G401 (cell line): ENCODE data around the gene FIZ1. TPM values are rescaled to one million over a fixed set of nuclear protein-coding genes. Genes with fewer than 3 reads are reported as not detected.
A peak's percentile ranks its signal among the peaks of the same experiment; 100 is the strongest.
"Not testable (repeated sequence)": the region's sequence is repeated elsewhere in the genome, so short reads cannot be mapped to it uniquely, and the experiment has no call there.

ENCODE experiments used
- DNase-seq: peaks from one replicate; pipeline ENCODE4 v3.0.0-alpha.2; 2015; ENCODE audit warnings: low spot score
- in situ Hi-C: cut with HindIII; loops from 2 replicates; pipeline ENCODE4 v1.10.0; 2016; ENCODE audit warnings: low sequenced_read_pairs, mixed read lengths
- total RNA-seq: library from RNA; depleted of rRNA; stranded (reverse); fragments of >200 nt; shearing (Covaris generic); gene quantifications from 2 replicates; pipeline ENCODE4 v1.2.3, GENCODE V29; 2014

Gene FIZ1
- total RNA-seq, 1 experiment from 2014 or later = 7.7 TPM

DNA sequence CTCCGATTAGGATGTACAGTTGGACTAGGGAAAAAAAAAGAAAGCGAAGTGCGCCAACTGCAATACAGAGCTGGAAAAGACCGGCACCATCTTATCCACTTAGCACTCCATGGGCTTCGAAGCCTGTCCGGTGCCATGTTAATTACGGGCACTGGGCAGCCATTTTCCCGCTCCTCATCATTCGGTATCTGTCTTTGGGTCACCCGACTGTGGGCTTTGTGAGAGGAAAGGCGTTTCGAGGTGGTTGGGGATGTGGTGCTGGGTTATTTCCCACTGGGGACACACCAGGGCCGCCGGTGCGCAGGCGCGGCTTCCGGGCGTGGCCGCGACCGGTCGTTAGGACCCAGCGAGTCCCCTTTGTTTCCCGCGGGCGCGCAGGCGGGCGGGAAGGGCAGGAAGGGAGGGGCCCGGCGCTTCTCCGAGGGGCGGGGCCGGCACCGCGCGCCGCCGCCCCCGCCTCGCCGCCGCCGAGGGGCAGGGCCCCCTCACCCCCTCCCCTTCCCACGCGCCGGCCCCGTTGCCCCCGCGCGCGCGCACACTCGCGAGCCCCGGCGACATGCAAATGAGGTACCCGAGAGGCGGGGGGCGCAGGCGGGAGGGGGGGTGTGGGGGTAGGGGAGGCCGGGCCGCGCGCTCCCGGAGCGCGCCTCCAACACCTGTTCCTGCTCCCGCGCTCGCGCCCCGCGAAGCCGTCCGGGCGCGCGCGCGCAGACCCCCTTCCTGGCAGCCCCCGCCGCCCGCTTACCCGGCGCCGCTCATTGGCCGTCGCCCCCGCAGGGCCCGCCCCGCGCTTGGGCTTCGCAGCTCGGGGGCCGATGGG is 735 bp upstream of the FIZ1 start, which contains the start of gene ZNF524:
Gene ZNF524, plus strand, starts transcription at position 447 of the 820 bp plus-strand sequence. CDS start 1,825 bp downstream, outside the sequence.
- in situ Hi-C loops = no loop called here
- peak; percentile 95 for DNase-seq

DNA sequence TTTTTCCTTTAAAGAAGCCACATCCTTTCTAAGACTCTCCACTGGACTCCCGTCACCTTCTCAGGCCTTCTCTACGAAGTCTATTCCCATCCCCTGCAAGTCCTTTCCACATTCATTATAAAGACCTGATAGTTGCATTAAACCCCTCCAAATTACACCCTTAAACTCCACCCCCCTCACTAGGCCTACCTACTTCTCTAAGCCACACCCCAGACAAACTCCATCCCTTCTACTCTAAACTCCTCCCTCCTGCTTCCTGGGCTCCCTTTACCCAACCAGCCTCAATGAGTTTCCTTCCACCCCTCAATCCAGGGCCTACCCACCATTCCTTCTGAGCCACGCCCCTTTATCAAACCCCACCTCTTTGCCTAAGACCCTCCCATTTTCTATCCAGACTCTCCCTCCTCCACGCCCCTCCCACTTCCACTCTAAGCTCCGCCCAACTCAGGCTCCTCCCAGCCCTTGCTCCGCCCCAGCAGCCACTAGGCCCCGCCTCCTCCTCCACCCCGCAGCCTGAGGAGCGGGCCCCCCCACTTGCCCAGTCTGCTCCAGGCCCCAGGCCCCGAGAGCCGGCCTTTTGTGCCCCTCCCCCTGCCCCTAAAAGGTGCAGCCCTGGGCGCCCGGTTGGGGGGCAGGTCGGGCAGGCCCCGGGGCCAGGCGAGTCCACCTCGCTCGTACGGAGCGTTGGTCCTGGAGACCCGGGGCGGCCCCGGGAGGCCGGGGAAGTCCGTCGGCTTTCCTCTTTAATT is 424 bp downstream of the FIZ1 start:
- in situ Hi-C loops = no loop called here

DNA sequence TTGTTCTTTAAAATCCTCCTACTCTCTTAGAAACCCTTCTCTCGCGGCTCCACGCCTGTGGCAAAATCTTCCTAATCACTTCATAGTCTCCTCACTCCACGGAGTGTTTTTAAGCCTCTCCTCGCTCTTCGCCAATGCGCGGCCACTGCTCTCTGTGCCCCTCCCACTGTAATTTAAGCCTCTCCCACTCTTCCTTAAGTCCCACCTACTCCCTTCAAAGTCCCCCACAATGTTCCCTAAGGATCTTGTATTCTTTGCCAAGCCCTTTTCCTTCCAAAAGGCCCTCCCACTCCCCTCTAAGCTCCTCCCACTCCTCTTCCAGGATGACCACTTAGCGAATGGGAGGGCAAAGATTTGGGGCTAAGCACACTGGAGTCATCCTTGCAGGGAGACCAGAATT is 1.3 kb downstream of the FIZ1 start:
- no peak for DNase-seq
- in situ Hi-C loops = no loop called here

More for the DNA sequence above, 424 bp downstream of the FIZ1 start:
- peak; percentile 95 for DNase-seq

DNA sequence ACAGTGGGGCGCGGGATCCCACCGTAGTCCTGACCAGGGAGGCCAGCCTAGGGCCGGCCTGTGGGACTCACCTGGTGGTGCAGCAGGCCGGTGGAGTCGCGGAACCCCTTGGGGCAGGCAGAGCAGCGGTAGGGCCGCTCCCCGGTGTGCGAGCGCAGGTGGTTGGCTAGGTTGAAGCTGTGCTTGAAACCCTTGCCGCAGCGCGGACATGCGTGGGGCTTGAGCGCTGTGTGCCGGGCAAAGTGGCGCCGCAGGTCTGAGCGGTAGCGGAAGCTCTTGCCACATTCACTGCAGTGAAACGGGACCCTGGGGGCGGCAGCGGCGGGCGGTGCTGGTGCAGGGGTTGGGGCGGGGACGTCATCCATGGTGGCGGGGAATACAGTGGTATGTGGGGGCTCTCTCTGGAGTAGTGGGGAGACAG is 1.8 kb downstream of the FIZ1 start:
- in situ Hi-C loops = no loop called here
- no peak for DNase-seq

DNA sequence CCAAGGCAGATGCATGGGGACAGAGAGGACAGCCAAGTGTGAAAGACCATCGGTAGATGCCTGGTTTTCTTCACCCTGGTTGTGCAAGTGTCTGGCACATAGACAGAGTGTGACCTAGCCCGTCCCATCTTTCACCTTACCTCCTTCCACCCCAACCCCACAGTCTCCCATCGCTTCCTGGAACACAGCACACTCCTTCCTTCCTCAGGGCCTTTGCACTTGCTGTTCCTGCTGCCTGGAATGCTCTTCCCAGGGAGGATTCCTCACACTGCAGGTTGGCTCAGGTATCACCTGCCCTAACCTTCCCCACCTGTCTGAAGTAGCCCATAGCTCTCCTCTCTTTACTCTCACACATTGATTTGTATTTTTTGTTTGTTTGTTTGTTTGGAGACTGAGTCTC is 3.0 kb downstream of the FIZ1 start:
- in situ Hi-C loops = no loop called here
- DNase-seq = no peak

DNA sequence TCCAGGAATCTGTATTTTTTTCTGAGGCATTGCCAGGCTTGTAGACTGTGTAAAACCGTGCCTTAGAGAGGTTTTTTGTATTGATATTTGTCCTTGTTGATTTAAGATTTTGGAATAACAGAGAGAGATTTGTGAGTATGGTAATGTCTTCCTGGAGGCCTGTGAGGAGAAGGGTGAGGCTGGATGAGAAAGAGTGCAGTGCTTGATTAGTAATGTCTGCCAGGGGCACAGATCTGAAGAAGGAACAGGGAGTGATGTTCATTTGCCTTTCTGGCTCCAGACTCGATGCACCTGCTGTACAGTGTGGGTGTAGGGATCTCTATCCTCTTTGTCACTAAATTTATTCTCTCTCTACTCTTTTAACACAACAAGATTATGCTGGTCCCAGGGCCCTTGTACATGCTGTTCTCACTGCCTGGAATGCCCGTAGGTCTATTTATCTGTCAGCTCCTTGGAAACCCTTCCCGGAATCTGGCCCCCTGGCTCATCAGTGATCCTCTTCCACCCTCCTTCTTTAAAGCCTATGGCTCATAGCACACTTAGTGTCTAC is 4.2 kb downstream of the FIZ1 start:
- DNase-seq = no peak
- in situ Hi-C loops = no loop called here

DNA sequence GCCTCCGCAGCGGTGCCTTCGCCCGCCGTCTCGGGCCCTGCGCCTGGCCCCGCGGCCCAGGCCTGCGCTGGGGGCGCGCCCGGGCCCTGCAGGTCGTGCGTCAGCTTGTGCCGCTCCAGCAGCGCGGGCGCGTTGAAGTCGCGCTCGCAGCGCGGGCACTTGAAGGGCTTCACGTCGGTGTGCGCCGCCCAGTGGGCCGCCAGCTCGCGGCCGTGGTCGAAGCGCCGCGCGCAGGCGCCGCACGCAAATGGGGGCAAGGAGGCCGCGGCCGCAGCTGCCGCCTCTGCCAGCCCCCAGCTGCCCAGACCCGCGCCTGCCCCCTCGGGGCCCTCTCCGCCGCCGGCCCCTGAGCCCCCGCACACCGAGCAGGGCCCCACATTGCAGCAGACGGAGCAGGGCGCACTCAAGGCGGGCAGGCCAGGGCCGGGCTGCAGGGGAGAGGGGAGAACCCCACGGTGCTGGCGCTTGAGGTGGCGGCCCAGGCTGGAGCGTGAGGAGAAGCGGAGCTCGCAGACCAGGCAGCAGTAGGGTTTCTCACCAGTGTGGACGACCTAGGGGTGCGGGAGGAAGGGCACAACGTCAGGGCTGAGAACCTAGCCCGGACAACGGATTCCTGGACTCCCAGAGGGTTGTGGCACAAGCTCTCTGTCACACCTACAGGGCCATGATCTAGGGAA is 6.1 kb downstream of the FIZ1 start:
- in situ Hi-C loops = no loop called here
- no peak for DNase-seq

DNA sequence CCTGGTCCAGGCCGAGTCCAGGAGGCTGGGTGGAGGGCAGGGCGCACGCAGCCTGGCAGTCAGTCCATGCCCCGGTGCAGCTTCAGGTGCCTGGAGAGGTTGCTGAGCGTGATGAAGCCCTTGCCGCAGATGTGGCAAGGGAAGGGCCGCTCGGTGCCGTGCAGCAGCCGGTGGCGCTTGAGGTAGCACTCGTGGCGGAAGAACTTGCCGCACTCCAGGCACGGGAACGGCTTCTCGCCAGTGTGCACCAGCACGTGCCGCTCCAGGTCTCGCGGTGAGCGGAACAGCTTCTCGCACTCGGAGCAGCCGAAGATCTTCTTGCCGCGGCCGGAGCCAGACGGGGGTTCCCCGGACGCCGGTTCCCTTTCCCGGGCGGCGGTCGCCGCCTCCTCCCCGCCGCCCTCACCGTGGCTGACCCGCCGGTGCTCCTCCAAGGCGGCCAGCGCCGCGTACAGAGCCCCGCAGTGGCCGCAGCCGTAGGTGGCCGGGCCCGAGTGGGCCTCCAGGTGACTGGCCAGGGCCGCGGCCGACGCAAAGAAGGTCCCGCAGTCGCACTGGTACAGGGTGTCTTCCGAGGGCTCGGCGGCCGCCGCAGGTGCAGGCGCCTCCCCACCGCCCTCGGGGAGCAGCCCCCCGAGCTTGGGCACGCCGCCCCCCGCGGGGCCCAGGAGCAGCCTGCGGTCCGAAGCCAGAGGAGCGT is 6.8 kb downstream of the FIZ1 start:
- DNase-seq = no peak

DNA sequence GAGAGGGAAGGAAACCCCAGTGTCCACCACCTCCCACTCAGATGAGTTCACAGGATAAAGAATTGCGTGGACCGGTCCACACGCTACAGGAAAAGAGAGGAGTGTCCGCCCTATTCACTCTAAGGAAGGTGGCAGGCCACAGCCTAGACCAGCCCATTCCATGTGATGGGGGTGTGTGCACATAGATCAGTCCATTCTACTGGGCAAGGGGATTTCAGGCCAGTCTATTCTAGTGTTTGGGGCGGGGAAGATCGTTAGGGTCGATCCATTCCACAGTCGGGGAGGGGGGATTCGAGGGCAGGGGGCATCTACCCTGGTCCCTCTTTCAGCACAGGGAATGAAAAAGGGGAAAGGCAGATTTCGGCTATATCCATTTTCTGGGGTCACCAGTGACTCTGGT is 7.8 kb downstream of the FIZ1 start:
- in situ Hi-C loops = no loop called here
- DNase-seq = no peak

More for the DNA sequence above, 6.8 kb downstream of the FIZ1 start:
- in situ Hi-C loops = no loop called here

DNA sequence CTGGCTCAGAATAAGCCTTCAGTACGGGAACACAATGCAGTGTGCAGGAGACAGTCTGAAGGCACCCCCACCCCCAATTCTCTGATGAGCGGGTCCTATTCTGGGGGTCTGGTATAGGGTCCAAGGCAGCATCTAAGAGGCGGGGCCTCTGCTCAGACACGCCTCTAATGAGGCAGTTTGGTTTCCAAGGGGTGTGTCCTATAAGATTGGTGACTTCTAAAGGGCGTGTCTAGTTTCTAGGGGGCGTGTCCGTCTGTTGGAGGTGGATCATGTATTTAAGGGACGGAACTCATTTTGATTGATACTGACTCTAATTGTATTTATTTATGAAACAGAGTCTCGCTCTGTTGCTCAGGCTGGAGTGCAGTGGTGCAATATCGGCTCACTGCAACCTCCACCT is 8.7 kb downstream of the FIZ1 start:
- in situ Hi-C loops = no loop called here
- no peak for DNase-seq

DNA sequence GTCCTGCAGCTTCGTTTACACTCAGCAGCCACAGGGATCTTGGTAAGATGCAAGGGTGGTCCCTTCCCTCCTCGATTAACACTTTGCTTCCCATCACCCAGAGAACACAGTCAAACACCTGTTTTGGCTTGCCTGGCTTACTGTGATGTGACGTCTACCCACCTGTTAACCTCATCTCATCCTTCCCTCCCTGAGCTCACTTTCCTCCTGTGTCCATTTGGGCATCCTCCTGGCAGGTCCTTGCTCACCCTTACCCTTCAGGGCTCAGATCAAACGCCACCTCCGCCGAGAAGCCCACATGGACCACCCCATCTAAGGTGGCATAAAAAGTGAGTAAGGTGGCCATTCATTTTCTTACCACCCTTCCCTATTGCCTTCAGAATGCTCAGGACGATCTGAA is 9.2 kb downstream of the FIZ1 start:
- in situ Hi-C loops = no loop called here
- DNase-seq = no peak

DNA sequence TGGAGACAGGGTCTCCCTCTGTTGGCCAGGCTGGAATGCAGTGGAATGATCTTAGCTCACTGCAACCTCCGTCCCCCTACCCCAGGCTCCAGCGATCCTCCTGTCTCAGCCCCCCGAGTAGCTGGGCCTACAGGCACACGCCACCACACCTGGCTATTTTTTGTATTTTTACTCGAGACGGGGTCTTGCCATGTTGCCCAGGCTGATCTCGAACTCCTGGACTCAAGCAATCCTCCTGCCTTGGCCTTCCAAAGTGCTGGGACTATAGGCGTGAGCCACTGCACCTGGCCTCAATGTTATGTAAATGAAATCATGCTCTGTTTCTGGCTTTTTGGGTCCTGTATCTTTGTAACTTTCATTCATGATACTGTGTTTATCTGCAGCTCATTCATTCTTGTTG is 10.6 kb downstream of the FIZ1 start:
- in situ Hi-C loops = no loop called here
- DNase-seq = no peak

DNA sequence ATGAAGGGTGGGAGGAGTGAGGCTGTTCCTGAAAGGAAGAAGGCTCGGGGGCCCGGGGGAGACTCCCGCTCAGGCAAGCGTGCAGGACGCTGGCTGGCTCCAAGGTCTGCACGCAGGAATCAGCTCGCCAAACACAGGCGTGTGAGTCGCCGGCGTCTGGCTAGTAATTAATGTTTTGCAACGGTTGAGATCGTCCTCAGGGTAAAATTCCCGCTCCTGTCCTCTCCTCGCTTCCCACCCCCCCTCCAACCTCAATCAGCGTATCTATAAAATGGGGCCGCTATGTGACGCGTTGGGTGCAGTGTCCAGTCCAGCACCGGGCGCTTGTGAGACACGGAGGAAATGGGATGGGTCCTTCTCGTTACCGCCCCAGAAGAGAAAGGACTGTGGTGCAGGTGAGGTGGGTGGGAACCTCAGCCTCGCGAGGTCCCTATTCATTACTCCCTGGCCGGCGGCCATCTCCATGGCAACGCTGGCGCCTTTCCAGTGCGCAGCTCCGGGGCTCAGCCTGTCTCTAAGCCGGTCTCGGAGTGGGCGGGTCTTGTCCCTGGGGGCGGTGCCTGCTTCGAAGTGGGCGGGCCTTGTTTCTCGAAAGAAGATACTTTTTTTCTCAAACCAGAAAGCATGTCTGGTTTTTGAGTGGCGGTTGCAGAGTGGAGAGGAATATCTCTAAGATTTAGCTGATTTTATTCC is 12.2 kb downstream of the FIZ1 start:
- in situ Hi-C loops = no loop called here
- peak; percentile 96 for DNase-seq

DNA sequence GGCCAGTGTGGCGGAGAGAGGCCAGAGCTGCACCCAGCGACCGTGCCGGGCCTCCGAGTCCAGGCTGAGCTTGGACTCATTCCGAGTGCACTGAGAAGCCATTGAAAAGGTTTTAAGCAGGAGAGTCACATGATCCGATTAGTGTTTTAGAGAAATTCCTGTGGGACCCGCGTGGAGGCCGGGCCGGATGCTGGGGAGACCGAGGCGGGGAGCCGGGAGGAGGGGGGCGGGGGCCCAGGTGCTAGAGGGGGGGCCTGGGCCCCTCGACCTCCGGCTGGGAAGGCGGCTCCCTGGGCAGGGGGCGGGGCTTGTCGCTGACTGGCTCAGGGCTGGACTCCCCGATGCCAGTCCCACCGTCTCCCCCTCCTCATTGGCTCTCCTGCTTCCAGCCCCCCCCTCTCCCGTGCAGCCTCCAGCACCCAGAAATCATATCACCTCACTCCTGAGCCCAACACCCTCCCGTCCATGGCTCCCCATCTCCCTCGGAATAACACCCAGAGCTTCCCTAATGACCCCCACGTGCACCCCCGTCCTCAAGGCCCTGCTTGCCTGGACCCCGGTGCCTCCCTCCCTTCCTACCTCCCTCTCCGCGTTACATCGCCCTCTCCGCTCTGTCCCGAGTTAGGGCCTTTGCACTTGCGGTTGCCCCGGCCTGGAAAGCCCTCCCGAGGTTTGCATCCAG is 13.5 kb downstream of the FIZ1 start:
- in situ Hi-C loops = no loop called here
- peak; percentile 65 for DNase-seq

DNA sequence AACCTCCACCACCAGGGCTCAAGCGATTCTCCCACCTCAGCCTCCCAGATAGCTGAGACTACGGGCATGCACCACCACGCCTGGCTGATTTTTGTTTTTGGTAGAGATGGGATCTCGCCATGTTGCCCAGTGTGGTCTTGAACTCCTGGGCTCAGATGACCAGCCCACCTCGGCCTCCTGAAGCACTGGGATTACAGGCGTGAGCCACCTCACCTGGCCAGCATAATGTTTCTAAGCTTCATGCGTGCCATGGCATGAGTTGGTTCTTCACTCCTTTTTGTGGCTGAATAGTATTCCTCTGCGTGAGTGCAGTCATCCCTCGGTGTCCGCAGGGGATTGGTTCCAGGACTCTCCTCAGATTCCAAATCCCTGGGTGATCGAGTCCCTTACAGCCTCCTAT is 14.4 kb downstream of the FIZ1 start:
- in situ Hi-C loops = no loop called here
- no peak for DNase-seq

DNA sequence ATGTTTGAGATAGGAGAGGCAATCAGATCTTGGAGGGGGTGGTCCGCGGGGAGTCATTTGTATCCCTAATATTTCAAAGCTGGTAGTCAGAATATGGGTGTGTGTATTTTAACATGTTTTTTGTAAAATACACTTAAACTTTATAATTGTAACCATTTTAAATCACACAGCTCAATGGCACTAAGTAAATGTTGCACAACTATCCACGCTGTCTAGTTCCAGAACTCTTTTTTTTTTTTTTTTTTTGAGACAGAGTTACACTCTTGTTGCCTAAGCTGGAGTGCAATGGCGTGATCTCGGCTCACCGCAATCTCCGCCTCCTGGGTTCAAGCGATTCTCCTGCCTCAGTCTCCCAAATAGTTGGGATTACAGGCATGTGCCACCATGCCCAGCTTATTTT is 15.4 kb downstream of the FIZ1 start:
- in situ Hi-C loops, DNase-seq: not testable (repeated sequence)

DNA sequence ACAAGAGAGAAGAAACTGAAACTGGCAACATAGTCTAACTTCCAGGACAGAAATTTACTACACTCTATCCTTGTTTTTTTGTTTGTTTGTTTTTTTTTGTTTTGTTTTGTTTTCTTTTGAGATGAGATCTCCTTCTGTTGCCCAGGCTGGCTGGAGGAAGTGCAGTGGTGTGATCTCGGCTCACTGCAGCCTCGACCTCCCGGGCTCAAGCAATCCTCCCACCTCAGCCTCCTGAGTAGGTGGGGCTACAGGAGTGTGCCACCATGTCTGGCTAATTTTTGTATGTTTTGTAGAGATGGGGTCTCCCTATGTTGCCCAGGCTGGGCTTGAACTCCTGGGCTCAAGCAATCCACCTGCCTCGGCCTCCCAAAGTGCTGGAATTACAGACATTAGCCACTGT is 17.0 kb downstream of the FIZ1 start:
- in situ Hi-C loops = not testable (repeated sequence)

DNA sequence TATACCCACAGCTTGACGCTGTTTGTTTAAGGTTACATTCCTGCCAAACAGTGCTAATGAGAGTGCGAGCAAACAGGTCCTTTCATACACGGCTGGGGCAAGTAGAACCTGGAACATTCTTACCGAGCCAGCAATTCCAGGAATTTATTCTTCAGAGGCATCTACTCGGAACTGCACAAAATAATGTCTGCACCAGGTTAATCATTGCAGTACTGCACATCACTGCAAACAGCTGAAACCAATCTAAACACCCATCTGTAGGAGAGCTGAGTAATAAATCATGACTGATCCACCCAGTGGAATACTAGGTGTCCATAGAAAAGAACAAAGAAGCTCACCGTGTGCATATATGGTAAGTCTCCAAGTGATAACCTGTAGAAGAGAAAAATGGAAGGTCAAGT is 17.5 kb downstream of the FIZ1 start:
- no peak for DNase-seq
- in situ Hi-C loops = no loop called here

More for the DNA sequence above, 17.0 kb downstream of the FIZ1 start:
- DNase-seq = not testable (repeated sequence)
